ENCODE measurements around the gene MUC5AC. TPM values are rescaled to one million over a fixed set of nuclear protein-coding genes. Genes with fewer than 3 reads are reported as not detected.
"Not testable (repeated sequence)": the region's sequence is repeated elsewhere in the genome, so short reads cannot be mapped to it uniquely, and the experiment has no call there.

The MUC5AC gene
- total RNA-seq, 4 donors from 2014 or later = not detected

DNA sequence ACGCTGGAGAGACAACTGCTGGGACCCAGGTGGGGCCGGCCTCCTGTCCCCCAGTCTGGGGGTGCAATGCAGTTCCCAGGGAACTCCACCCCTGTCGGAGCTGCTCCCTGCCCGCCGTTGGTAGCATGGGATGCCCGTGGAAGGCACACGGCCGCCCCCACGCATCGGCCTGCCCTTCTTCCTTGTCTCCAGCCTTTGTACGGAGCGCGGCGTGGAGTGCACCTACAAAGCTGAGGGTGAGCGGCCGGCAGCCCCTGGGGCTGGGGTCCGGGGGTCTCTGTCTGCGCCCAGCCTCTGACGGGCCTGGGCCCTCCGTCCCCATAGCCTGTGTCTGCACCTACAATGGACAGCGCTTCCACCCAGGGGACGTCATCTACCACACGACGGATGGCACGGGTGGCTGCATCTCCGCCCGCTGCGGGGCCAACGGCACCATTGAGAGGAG, 23.2 kb downstream of the MUC5AC start:
- H3K27me3 ChIP-seq = no peaks in the 10 kb centered on the region
- in situ Hi-C loops (cut with MboI; ENCODE audit: low sequenced_read_pairs in 4 of 4) = no loop called here
- H3K4me3 ChIP-seq = no peak overlapping the region
- ATAC-seq (no peak), DNase-seq (no peak)
- TF ChIP-seq CTCF (IDR thresholded peaks at IDR 0.05 in 4 of 5, conservative IDR thresholded peaks at IDR 0.05 in 1 of 5) (no peak), POLR2A (IDR thresholded peaks at IDR 0.05) (no peak)
- no peaks in the 10 kb centered on the region for H3K9me3 ChIP-seq
- no peaks in the 10 kb centered on the region for H3K4me1 ChIP-seq
- intact Hi-C loops (cut with DNase I; ENCODE audit: low total_unique reads) = no loop called here
- no peak overlapping the region for H3K27ac ChIP-seq
- no peaks in the 10 kb centered on the region for H3K36me3 ChIP-seq

DNA sequence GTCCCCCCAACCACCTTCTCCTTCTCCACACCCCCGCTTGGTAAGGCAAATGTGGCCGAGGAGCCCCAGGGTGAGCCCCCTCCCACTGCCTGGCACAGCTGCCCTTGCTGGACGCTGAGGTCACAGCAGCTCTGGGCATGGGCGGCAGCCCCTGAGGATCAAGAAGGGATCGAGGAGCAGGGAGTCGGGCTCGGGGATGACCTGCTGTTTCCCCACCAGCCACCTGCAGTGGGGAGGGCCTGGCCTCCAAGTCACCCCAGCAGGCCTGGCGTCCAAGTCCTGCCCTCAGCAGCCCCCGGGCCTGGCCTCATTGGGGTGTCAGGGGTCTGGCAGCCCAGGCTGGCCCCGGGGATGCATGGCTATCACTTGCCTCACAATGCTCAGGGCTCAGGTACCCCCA, 23.7 kb downstream of the MUC5AC start:
- no peaks in the 10 kb centered on the region for H3K9me3 ChIP-seq
- no peak overlapping the region for H3K27ac ChIP-seq
- in situ Hi-C loops (cut with MboI; ENCODE audit: low sequenced_read_pairs in 4 of 4) (no loop called here), intact Hi-C loops (cut with DNase I; ENCODE audit: low total_unique reads) (no loop called here)
- no peak overlapping the region for H3K4me3 ChIP-seq
- ATAC-seq = no peak
- TF ChIP-seq POLR2A (IDR thresholded peaks at IDR 0.05) = no peak
- TF ChIP-seq CTCF (IDR thresholded peaks at IDR 0.05 in 4 of 5, conservative IDR thresholded peaks at IDR 0.05 in 1 of 5) = no peak
- no peak for DNase-seq
- H3K36me3 ChIP-seq = no peaks in the 10 kb centered on the region
- H3K27me3 ChIP-seq = no peaks in the 10 kb centered on the region
- H3K4me1 ChIP-seq = no peaks in the 10 kb centered on the region

GRCh38 chr11:1181853-1182535, 24.2 kb downstream of the MUC5AC start:
- H3K27ac ChIP-seq = no peak overlapping the region
- H3K36me3 ChIP-seq = no peaks in the 10 kb centered on the region
- intact Hi-C loops (cut with DNase I; ENCODE audit: low total_unique reads) (no loop called here), in situ Hi-C loops (cut with MboI; ENCODE audit: low sequenced_read_pairs in 4 of 4) (no loop called here)
- H3K4me1 ChIP-seq = no peaks in the 10 kb centered on the region
- H3K4me3 ChIP-seq = no peak overlapping the region
- no peak for DNase-seq
- TF ChIP-seq CTCF (IDR thresholded peaks at IDR 0.05 in 4 of 5, conservative IDR thresholded peaks at IDR 0.05 in 1 of 5) = no peak
- TF ChIP-seq POLR2A (IDR thresholded peaks at IDR 0.05) = no peak
- H3K9me3 ChIP-seq = no peaks in the 10 kb centered on the region
- H3K27me3 ChIP-seq = no peaks in the 10 kb centered on the region
- ATAC-seq = no peak

GRCh38 chr11:1184139-1184538, 26.4 kb downstream of the MUC5AC start:
- in situ Hi-C loops (cut with MboI; ENCODE audit: low sequenced_read_pairs in 4 of 4); H3K27me3 ChIP-seq; H3K4me1 ChIP-seq; H3K9me3 ChIP-seq; H3K36me3 ChIP-seq; ATAC-seq; H3K27ac ChIP-seq; intact Hi-C loops (cut with DNase I; ENCODE audit: low total_unique reads); H3K4me3 ChIP-seq; DNase-seq: not testable (repeated sequence)

DNA sequence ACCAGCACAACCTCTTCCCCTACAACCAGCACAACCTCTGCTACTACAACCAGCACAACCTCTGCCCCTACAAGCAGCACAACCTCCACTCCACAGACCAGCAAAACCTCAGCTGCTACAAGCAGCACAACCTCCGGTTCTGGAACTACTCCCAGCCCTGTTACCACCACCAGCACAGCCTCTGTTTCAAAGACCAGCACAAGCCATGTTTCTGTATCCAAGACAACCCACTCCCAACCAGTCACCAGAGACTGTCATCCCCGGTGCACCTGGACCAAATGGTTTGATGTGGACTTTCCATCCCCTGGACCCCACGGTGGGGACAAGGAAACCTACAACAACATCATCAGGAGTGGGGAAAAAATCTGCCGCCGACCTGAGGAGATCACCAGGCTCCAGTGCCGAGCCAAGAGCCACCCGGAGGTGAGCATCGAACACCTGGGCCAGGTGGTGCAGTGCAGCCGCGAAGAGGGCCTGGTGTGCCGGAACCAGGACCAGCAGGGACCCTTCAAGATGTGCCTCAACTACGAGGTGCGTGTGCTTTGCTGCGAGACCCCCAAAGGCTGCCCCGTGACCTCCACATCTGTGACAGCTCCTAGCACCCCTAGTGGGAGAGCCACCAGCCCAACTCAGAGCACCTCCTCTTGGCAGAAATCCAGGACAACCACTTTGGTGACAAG, 30.8 kb downstream of the MUC5AC start:
- H3K27ac ChIP-seq; intact Hi-C loops (cut with DNase I; ENCODE audit: low total_unique reads); H3K27me3 ChIP-seq; H3K4me1 ChIP-seq; DNase-seq; H3K4me3 ChIP-seq; H3K9me3 ChIP-seq; H3K36me3 ChIP-seq; ATAC-seq; in situ Hi-C loops (cut with MboI; ENCODE audit: low sequenced_read_pairs in 4 of 4): not testable (repeated sequence)

DNA sequence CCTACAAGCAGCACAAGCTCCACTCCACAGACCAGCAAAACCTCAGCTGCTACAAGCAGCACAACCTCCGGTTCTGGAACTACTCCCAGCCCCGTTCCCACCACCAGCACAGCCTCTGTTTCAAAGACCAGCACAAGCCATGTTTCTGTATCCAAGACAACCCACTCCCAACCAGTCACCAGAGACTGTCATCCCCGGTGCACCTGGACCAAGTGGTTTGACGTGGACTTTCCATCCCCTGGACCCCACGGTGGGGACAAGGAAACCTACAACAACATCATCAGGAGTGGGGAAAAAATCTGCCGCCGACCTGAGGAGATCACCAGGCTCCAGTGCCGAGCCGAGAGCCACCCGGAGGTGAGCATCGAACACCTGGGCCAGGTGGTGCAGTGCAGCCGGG, 32.1 kb downstream of the MUC5AC start:
- H3K4me3 ChIP-seq; H3K27ac ChIP-seq; in situ Hi-C loops (cut with MboI; ENCODE audit: low sequenced_read_pairs in 4 of 4); DNase-seq; H3K27me3 ChIP-seq; H3K9me3 ChIP-seq; H3K4me1 ChIP-seq; ATAC-seq; intact Hi-C loops (cut with DNase I; ENCODE audit: low total_unique reads); H3K36me3 ChIP-seq: not testable (repeated sequence)

DNA sequence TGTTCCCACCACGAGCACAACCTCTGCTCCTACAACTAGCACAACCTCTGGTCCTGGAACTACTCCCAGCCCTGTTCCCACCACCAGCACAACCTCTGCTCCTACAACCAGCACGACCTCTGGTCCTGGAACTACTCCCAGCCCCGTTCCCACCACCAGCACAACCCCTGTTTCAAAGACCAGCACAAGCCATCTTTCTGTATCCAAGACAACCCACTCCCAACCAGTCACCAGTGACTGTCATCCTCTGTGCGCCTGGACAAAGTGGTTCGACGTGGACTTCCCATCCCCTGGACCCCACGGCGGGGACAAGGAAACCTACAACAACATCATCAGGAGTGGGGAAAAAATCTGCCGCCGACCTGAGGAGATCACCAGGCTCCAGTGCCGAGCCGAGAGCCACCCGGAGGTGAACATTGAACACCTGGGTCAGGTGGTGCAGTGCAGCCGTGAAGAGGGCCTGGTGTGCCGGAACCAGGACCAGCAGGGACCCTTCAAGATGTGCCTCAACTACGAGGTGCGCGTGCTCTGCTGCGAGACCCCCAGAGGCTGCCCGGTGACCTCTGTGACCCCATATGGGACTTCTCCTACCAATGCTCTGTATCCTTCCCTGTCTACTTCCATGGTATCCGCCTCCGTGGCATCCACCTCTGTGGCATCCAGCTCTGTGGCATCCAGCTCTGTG, 34.2 kb downstream of the MUC5AC start:
- H3K9me3 ChIP-seq; H3K4me1 ChIP-seq; H3K36me3 ChIP-seq; intact Hi-C loops (cut with DNase I; ENCODE audit: low total_unique reads); in situ Hi-C loops (cut with MboI; ENCODE audit: low sequenced_read_pairs in 4 of 4); H3K4me3 ChIP-seq; DNase-seq; ATAC-seq; H3K27ac ChIP-seq: not testable (repeated sequence)
- H3K27me3 ChIP-seq = peaks cover 9 to 21% (median 13%) of the 10 kb centered on the region in 3 donors

Data from gastrocnemius medialis (tissue), 4 donors.